Activated B cell treated with CpG ODN at 0.5 μM for 24 hours (primary cell): ENCODE results near the gene AP1M2. TPM values are rescaled to one million over a fixed set of nuclear protein-coding genes. Genes with fewer than 3 reads are reported as not detected.
A peak's percentile ranks its signal among the peaks of the same experiment; 100 is the strongest.

Experiments used
- ATAC-seq: fragments of 200-7000 bp; cut with Tn5 transposase; one replicate; pipeline ENCODE4 v1.10.0; 2021; ENCODE audit warnings: low read depth, mild to moderate bottlenecking, moderate library complexity
- CTCF ChIA-PET: fragments of 350-600 bp; sonication (Branson Sonifier 250); formaldehyde crosslinking; loops from one replicate; lab custom pipeline; 2021; ENCODE audit warnings: antibody characterized with exemption; lab: Charles Lee
- POLR2A ChIA-PET: fragments of 350-600 bp; sonication (Branson Sonifier 250); formaldehyde crosslinking; loops from one replicate; lab custom pipeline; 2021; ENCODE audit warnings: antibody characterized with exemption; lab: Charles Lee
- DNase-seq: peaks from one replicate; pipeline ENCODE4 v3.0.0; 2022
- H3K27ac Mint-ChIP-seq: one replicate; pipeline ENCODE4 v1.8.0; 2020; ENCODE audit warnings: mixed read lengths
- H3K27me3 Mint-ChIP-seq: one replicate; pipeline ENCODE4 v1.8.0; 2021; ENCODE audit warnings: mixed read lengths
- H3K36me3 Mint-ChIP-seq: one replicate; pipeline ENCODE4 v1.8.0; 2021; ENCODE audit warnings: low read depth, mixed read lengths
- H3K4me1 Mint-ChIP-seq: one replicate; pipeline ENCODE4 v1.8.0; 2021; ENCODE audit warnings: mixed read lengths
- H3K4me3 Mint-ChIP-seq: one replicate; pipeline ENCODE4 v1.8.0; 2020; ENCODE audit warnings: mild to moderate bottlenecking, mixed read lengths
- H3K9me3 Mint-ChIP-seq: one replicate; pipeline ENCODE4 v1.8.0; 2020; ENCODE audit warnings: mixed read lengths
- CTCF ChIP-seq: fragments of 200-600 bp; IDR thresholded peaks from one replicate; pipeline ENCODE4 v1.8.0; 2022; ENCODE audit warnings: antibody characterized with exemption, mild to moderate bottlenecking
- intact Hi-C: fragments of 100-400 bp; cut with micrococcal nuclease; formaldehyde crosslinking; loops from one replicate; pipeline ENCODE4 v1.15.1; 2024
- total RNA-seq: library from RNA; stranded (reverse); gene quantifications from 2 replicates; pipeline ENCODE4 v1.2.3, GENCODE V29; 2022

The AP1M2 gene
- total RNA-seq, 1 donor from 2014 or later: not detected

- Mint-ChIP-seq H3K36me3 (peaks cover 13% of the 10 kb centered on the region), H3K27me3 (no peaks in the 10 kb centered on the region), H3K9me3 (no peaks in the 10 kb centered on the region), H3K27ac (peak overlapping the region; percentile 98), H3K4me1 (peaks cover 41% of the 10 kb centered on the region), H3K4me3 (peak overlapping the region; percentile 97)
- intact Hi-C loops: loop anchor here (1.0 to 2.0 kb wide), 3 partner anchors 36 to 232 kb away; no protein-coding TSS in a partner anchor
- ATAC-seq: peak; percentile 60
- ChIA-PET CTCF (interaction anchor here (1.4 to 6.6 kb wide), 4 partner anchors 22 to 96 kb away, joined by 3 to 42 read pairs (median 22); no protein-coding TSS in a partner anchor), POLR2A (interaction anchor here (0.6 to 5.6 kb wide), 30 partner anchors 9 to 771 kb away, joined by 3 to 45 read pairs (median 6); partner anchors contain the start of genes CDKN2D, DNM2, KRI1 and QTRT1)
- TF ChIP-seq CTCF: no peak
- DNase-seq: peak; percentile 84
These were observed 16.2 kb upstream of the AP1M2 start for GRCh38 chr19:10603084-10603872.

- peak overlapping the region; percentile 98 for H3K27ac Mint-ChIP-seq
- no peak for TF ChIP-seq CTCF
- H3K9me3 Mint-ChIP-seq: no peaks in the 10 kb centered on the region
- ChIA-PET POLR2A (interaction anchor here (0.5 to 5.6 kb wide), 28 partner anchors 9 to 501 kb away, joined by 3 to 45 read pairs (median 5); partner anchors contain the start of genes CARM1, CDKN2D, DNM2 and ICAM1), CTCF (interaction anchor here (6.0 to 6.6 kb wide), 2 partner anchors 21 to 43 kb away, joined by 40 to 42 read pairs; no protein-coding TSS in a partner anchor)
- H3K4me3 Mint-ChIP-seq: peak overlapping the region; percentile 97
- DNase-seq (peak; percentile 86), ATAC-seq (peak; percentile 73)
- peaks cover 39% of the 10 kb centered on the region for H3K4me1 Mint-ChIP-seq
- intact Hi-C loops: loop anchor here (1.0 to 2.0 kb wide), 4 partner anchors 36 to 232 kb away; partner anchors contain the start of gene KRI1
- H3K27me3 Mint-ChIP-seq: no peaks in the 10 kb centered on the region
- H3K36me3 Mint-ChIP-seq: peaks cover 13% of the 10 kb centered on the region
These were observed 15.4 kb upstream of the AP1M2 start for GRCh38 chr19:10602330-10603083.

GRCh38 chr19:10601999-10602329, 14.9 kb upstream of the AP1M2 start:
- peak overlapping the region; percentile 71 for H3K27ac Mint-ChIP-seq

GRCh38 chr19:10600149-10600548, 13.0 kb upstream of the AP1M2 start:
- H3K4me3 Mint-ChIP-seq: no peak overlapping the region
- ChIA-PET CTCF (interaction anchor here (6.0 kb wide), 1 partner anchor 19 kb away, joined by 42 read pairs; no protein-coding TSS in a partner anchor), POLR2A (interaction anchor here (0.5 to 1.0 kb wide), 3 partner anchors 10 to 96 kb away, joined by 3 to 6 read pairs (median 3); no protein-coding TSS in a partner anchor)
- no peak for ATAC-seq
- DNase-seq: no peak
- H3K27me3 Mint-ChIP-seq: no peaks in the 10 kb centered on the region
- H3K9me3 Mint-ChIP-seq: no peaks in the 10 kb centered on the region
- H3K36me3 Mint-ChIP-seq: peaks cover 10% of the 10 kb centered on the region
- intact Hi-C loops: no loop called here
- no peak for TF ChIP-seq CTCF
- H3K27ac Mint-ChIP-seq: peak overlapping the region; percentile 12
- H3K4me1 Mint-ChIP-seq: peaks cover 42% of the 10 kb centered on the region

More at GRCh38 chr19:10601999-10602329, 14.9 kb upstream of the AP1M2 start:
- Mint-ChIP-seq H3K4me3 (peak overlapping the region; percentile 63), H3K27me3 (no peaks in the 10 kb centered on the region), H3K36me3 (peaks cover 10% of the 10 kb centered on the region), H3K9me3 (no peaks in the 10 kb centered on the region), H3K4me1 (peaks cover 36% of the 10 kb centered on the region)
- no peak for TF ChIP-seq CTCF
- CTCF ChIA-PET: interaction anchor here (6.0 to 6.6 kb wide), 2 partner anchors 21 to 43 kb away, joined by 40 to 42 read pairs; no protein-coding TSS in a partner anchor
- intact Hi-C loops: loop anchor here (1.0 to 2.0 kb wide), 2 partner anchors 36 to 233 kb away; partner anchors contain the start of gene KRI1
- ATAC-seq: no peak
- POLR2A ChIA-PET: interaction anchor here (0.5 to 5.6 kb wide), 21 partner anchors 8 to 500 kb away, joined by 3 to 45 read pairs (median 6); partner anchors contain the start of genes CARM1, CDKN2D, DNM2 and ICAM1
- no peak for DNase-seq
